Measurements from ENCODE around the gene GJC3. TPM values are rescaled to one million over a fixed set of nuclear protein-coding genes. Genes with fewer than 3 reads are reported as not detected.
"Not testable (repeated sequence)": the region's sequence is repeated elsewhere in the genome, so short reads cannot be mapped to it uniquely, and the experiment has no call there.

Gene GJC3
- total RNA-seq, 1 donor from 2014 or later = not detected

GRCh38 chr7:99953649-99954048, 24.2 kb upstream of the GJC3 start:
- no peak for DNase-seq
- H3K27ac Mint-ChIP-seq (ENCODE audit: unreplicated experiment) = no peak overlapping the region
- no peaks in the 10 kb centered on the region for H3K4me1 Mint-ChIP-seq (ENCODE audit: low read depth, unreplicated experiment)
- no peak overlapping the region for H3K4me3 Mint-ChIP-seq (ENCODE audit: unreplicated experiment)
- peaks cover 2% of the 10 kb centered on the region for H3K27me3 Mint-ChIP-seq (ENCODE audit: unreplicated experiment)
- TF ChIP-seq CTCF (IDR thresholded peaks at IDR 0.05; ENCODE audit: partially characterized antibody, unreplicated experiment) = no peak
- no peaks in the 10 kb centered on the region for H3K9me3 Mint-ChIP-seq (ENCODE audit: unreplicated experiment)
- peaks cover 12% of the 10 kb centered on the region for H3K36me3 Mint-ChIP-seq (ENCODE audit: unreplicated experiment)

- H3K9me3 Mint-ChIP-seq (ENCODE audit: unreplicated experiment); H3K27me3 Mint-ChIP-seq (ENCODE audit: unreplicated experiment); H3K4me3 Mint-ChIP-seq (ENCODE audit: unreplicated experiment); H3K27ac Mint-ChIP-seq (ENCODE audit: unreplicated experiment); DNase-seq; H3K4me1 Mint-ChIP-seq (ENCODE audit: low read depth, unreplicated experiment): not testable (repeated sequence)
- H3K36me3 Mint-ChIP-seq (ENCODE audit: unreplicated experiment) = peaks cover 12% of the 10 kb centered on the region
These were observed 23.2 kb upstream of the GJC3 start for GRCh38 chr7:99952649-99953048.

GRCh38 chr7:99950819-99951218, 21.4 kb upstream of the GJC3 start:
- not testable (repeated sequence) for DNase-seq; H3K27ac Mint-ChIP-seq (ENCODE audit: unreplicated experiment); H3K4me3 Mint-ChIP-seq (ENCODE audit: unreplicated experiment); H3K27me3 Mint-ChIP-seq (ENCODE audit: unreplicated experiment); H3K9me3 Mint-ChIP-seq (ENCODE audit: unreplicated experiment); H3K4me1 Mint-ChIP-seq (ENCODE audit: low read depth, unreplicated experiment)
- peaks cover 10% of the 10 kb centered on the region for H3K36me3 Mint-ChIP-seq (ENCODE audit: unreplicated experiment)

- Mint-ChIP-seq H3K27me3 (ENCODE audit: unreplicated experiment) (no peaks in the 10 kb centered on the region), H3K27ac (ENCODE audit: unreplicated experiment) (no peak overlapping the region), H3K9me3 (ENCODE audit: unreplicated experiment) (no peaks in the 10 kb centered on the region), H3K4me3 (ENCODE audit: unreplicated experiment) (no peak overlapping the region), H3K4me1 (ENCODE audit: low read depth, unreplicated experiment) (no peaks in the 10 kb centered on the region), H3K36me3 (ENCODE audit: unreplicated experiment) (peaks cover 4% of the 10 kb centered on the region)
- TF ChIP-seq CTCF (IDR thresholded peaks at IDR 0.05; ENCODE audit: partially characterized antibody, unreplicated experiment) = no peak
- no peak for DNase-seq
These were observed 20.3 kb upstream of the GJC3 start for GRCh38 chr7:99949645-99950228.

- H3K36me3 Mint-ChIP-seq (ENCODE audit: unreplicated experiment) = peaks cover 4% of the 10 kb centered on the region
- H3K9me3 Mint-ChIP-seq (ENCODE audit: unreplicated experiment) = no peaks in the 10 kb centered on the region
- H3K27ac Mint-ChIP-seq (ENCODE audit: unreplicated experiment) = no peak overlapping the region
- no peak for TF ChIP-seq CTCF (IDR thresholded peaks at IDR 0.05; ENCODE audit: partially characterized antibody, unreplicated experiment)
- H3K4me3 Mint-ChIP-seq (ENCODE audit: unreplicated experiment) = no peak overlapping the region
- H3K27me3 Mint-ChIP-seq (ENCODE audit: unreplicated experiment) = no peaks in the 10 kb centered on the region
- no peaks in the 10 kb centered on the region for H3K4me1 Mint-ChIP-seq (ENCODE audit: low read depth, unreplicated experiment)
- DNase-seq = no peak
These were observed 18.2 kb upstream of the GJC3 start for GRCh38 chr7:99947608-99948007.

- no peaks in the 10 kb centered on the region for H3K4me1 Mint-ChIP-seq (ENCODE audit: low read depth, unreplicated experiment)
- no peaks in the 10 kb centered on the region for H3K9me3 Mint-ChIP-seq (ENCODE audit: unreplicated experiment)
- no peak overlapping the region for H3K4me3 Mint-ChIP-seq (ENCODE audit: unreplicated experiment)
- no peak for DNase-seq
- H3K36me3 Mint-ChIP-seq (ENCODE audit: unreplicated experiment) = no peaks in the 10 kb centered on the region
- no peak overlapping the region for H3K27ac Mint-ChIP-seq (ENCODE audit: unreplicated experiment)
- no peaks in the 10 kb centered on the region for H3K27me3 Mint-ChIP-seq (ENCODE audit: unreplicated experiment)
- TF ChIP-seq CTCF (IDR thresholded peaks at IDR 0.05; ENCODE audit: partially characterized antibody, unreplicated experiment) = no peak
These were observed 15.2 kb upstream of the GJC3 start for GRCh38 chr7:99944497-99945070.
